GM18867 (cell line): Measurements from ENCODE around the gene ALK.

ENCODE experiments used
- ATAC-seq: cut with Tn5 transposase; IDR thresholded peaks from one replicate; pipeline ENCODE4 v1.9.1; 2021; ENCODE audit warnings: mild to moderate bottlenecking, moderate library complexity; ENCODE audit not compliant: unreplicated experiment

ALK gene

GRCh38 chr2:29910465-29910864, 10.9 kb downstream of the ALK start:
- ATAC-seq = no peak

DNA sequence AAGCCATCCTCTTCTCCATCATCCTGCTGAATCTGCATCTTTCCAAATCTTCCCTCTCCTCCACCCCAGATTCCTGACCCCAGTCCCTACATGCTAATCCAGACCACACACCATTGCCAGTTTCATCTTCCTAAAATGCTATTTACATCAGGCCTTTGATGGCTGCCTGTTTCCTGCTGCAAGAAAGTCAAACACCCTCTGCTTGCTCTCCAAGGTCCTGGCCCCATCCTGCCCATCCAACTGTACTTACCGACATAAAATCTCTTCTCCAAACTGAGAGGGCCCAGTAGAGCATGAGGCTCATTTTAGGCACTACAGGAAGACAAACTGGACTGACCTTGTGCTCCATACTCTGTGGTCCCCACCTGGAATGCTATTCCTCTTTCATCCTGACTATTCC, 19.0 kb downstream of the ALK start:
- no peak for ATAC-seq

- ATAC-seq = no peak
Measured at GRCh38 chr2:29900971-29901633, 20.3 kb downstream of the ALK start.

- no peak for ATAC-seq
Measured at GRCh38 chr2:29898999-29899398, 22.4 kb downstream of the ALK start.

DNA sequence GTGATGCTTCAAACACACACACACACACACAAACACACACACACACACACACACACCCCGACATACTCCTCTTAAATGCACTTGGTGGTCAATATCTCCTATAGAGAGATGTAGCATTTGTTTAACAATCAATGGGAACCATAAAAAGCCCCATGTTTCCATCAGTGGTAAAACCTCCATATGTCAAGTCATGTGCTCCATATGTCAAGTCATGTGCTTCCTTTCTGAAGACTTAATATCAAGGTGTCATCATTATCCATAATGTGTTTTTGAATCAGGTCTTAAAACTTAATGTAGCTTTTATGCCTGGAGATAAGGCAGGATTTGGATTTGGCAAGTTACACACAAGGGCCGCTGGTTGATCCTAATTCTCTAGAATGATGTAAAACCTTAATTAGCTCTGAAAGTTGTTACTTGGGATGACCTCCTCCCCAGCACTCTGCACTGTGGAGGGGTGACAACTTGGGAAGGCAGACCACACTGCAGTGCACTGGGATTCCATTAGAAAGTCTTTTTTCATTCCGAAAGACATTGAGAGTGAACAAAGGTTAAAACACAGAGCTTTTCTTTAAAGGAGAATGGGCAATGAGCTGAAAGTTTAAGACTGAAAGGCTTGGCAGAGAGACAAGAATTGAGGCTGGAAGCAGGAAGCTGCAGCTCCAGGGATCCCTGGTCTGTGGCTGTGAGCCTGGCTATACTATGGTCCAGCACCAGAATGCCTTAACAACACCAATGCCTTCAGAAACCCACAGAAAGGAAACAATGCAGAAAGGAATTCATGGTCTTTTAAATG, 26.4 kb downstream of the ALK start:
- no peak for ATAC-seq

DNA sequence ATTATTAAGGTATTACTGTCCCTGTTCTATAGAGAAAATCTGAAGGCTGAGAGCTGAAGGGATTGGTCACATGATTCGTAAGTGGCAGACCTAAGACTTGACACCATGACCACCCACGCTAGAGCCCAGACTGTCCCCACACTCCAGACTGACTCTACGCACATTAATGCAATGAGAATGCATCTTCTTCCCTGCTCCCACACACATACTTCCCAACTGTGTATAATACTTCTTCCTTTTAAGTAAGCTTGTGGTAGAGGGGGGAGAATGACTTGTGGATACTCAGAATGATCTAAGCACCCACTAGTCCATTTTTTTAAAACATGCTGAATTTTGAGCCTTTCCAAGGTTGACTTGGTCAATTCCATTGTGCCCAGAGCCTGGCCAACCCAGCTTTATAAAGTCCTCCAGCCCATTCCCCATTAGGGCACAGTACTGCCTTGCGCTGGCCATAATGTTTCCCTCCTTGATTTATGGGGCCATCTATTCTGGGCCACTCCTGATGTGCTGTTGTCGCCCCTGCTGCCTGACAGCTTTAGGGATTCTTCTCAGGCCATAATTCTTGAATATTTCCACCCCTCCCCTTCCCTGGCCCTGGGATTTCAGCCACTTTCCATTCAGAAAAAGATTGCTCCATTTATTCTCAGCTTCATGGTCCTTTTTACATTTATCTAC, 28.7 kb downstream of the ALK start:
- no peak for ATAC-seq

- ATAC-seq = no peak
Measured at GRCh38 chr2:29881089-29881730, 40.2 kb downstream of the ALK start.

DNA sequence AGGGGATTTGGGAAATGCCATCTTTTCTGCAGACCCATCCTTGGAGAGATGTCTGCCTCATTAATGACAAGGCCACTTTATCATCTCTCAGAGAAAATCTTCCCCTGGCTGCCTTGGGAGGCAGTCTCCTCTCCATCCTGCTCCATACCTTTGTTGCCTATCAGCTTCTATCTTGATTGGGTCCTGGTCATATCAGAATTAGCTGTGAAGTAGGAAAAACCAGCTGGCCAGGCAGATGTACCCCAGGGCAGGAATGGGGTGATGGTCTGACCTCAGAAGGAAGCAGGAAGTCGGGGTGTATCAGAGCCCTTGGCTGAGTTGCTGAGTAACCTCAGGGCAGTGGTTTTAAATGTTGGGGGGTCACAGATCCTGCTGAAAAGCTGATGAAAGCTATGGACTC, 41.3 kb downstream of the ALK start:
- no peak for ATAC-seq

DNA sequence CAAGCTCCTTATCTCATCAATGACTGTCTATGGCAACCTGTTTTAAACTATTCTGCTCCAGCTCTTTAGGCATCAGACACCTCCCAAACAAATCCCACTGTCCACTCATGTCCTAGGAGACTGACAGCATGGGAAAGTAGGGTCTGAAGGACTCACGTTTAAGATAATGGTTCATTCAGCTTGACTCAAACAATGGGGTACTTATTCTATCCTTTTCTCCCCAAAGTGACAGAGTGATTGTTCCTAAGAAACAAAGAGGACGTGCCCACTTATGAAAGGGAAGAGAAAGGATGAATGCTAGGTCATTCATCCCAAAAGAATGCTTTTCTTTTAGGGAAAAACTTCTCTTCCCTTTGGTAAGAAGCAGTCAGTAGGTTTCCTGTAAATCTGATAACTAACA, 41.9 kb downstream of the ALK start:
- no peak for ATAC-seq

- ATAC-seq = no peak
Measured at GRCh38 chr2:29878898-29879297, 42.5 kb downstream of the ALK start.

- ATAC-seq = no peak
Measured at GRCh38 chr2:29876374-29876773, 45.0 kb downstream of the ALK start.

GRCh38 chr2:29874745-29875144, 46.6 kb downstream of the ALK start:
- no peak for ATAC-seq

- no peak for ATAC-seq
Measured at GRCh38 chr2:29872870-29873269, 48.5 kb downstream of the ALK start.

GRCh38 chr2:29871541-29871940, 49.8 kb downstream of the ALK start:
- no peak for ATAC-seq

GRCh38 chr2:29865512-29865911, 55.9 kb downstream of the ALK start:
- ATAC-seq = no peak

DNA sequence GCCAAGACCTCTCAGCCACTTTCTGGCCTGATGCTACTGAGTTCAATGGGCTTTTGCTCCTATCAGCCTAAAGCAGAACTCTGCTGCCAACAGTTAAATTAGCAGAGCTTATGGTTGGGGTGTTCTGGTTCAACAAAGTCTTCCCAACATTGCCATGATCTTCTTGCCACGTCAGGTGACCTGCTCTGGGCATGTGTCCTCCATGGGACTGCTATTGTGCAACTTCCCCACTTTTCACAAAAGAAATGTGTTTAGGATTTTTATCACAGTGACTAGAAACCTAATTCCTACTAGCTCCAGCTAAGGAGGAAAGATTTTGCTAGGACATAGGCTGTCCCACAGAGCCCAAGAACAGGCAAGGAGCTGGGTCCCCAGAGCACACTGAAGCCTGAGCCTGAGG, 56.4 kb downstream of the ALK start:
- ATAC-seq = no peak

DNA sequence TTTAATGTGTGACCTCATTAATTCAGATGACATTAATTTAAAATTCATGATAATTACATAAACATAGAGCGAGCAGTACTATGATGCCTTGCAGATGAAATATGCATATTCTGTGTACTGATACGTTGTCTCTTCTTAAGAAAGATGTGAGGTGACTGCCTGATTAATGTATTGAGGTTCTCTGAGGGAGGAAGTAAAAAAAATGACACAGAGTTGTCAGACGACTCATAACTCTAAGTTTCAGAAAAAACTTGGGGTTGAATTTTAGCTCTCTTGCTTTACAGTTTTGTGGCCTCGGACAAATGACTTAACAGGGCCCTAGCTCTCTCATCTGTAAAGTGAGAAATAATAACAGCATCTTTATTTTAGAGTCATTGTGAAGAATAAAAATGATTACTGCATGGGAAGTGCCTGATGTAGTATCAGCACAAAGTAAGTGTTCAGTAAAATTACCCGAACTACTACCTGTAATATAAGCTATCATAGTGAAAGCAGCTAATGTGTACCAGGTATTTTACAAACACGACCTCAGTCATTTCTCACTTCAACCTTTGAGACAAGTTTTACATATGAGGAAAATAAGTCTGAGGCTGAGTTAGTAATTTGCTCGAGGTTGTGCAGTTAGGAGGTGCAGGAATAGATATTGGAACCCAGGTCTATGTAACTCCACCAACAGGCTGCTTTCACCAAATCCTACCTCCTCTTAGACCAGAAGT, 65.3 kb downstream of the ALK start:
- ATAC-seq = no peak

- no peak for ATAC-seq
Measured at GRCh38 chr2:29850794-29851193, 70.6 kb downstream of the ALK start.

- ATAC-seq = no peak
Measured at GRCh38 chr2:29848566-29849310, 72.6 kb downstream of the ALK start.

DNA sequence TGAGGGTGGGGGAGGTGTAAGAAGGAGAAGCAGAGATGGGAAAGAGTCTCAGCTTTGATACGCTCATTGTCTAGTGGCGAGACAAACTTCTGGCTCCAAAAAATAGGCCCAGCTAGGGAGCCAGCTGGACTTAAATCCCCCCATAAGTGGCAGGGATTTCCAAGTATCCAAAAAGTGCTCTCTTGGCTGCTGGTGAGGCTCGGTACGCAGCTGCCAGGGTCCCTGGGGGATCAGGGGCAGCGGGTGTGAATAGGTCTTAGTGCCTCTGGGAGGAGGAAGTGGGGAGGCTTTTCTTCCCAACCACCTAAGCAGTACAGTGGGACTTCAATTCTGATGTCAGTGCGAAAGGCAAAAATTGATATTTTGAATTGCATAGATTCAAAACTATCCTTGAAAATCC, 73.5 kb downstream of the ALK start:
- ATAC-seq = no peak
